HFFc6 (cell line): ENCODE measurements around the gene DPYSL5. TPM values are rescaled to one million over a fixed set of nuclear protein-coding genes. Genes with fewer than 3 reads are reported as not detected.

ENCODE experiments used
- DNase-seq: peaks from one replicate; pipeline ENCODE4 v3.0.0-alpha.2; 2018
- H3K27ac Mint-ChIP-seq: 2 replicates; pipeline ENCODE4 v1.8.0; 2020; ENCODE audit warnings: mild to moderate bottlenecking, mixed read lengths
- H3K27me3 Mint-ChIP-seq: 2 replicates; pipeline ENCODE4 v1.8.0; 2021; ENCODE audit warnings: mild to moderate bottlenecking, moderate library complexity, mixed read lengths; ENCODE audit not compliant: insufficient read depth
- H3K36me3 Mint-ChIP-seq: 2 replicates; pipeline ENCODE4 v1.8.0; 2021; ENCODE audit warnings: low read depth, mixed read lengths
- H3K4me1 Mint-ChIP-seq: 2 replicates; pipeline ENCODE4 v1.8.0; 2020; ENCODE audit warnings: low read depth, mixed read lengths
- H3K4me3 Mint-ChIP-seq: 2 replicates; pipeline ENCODE4 v1.8.0; 2020; ENCODE audit warnings: mild to moderate bottlenecking, moderate library complexity, mixed read lengths
- H3K9me3 Mint-ChIP-seq: 2 replicates; pipeline ENCODE4 v1.8.0; 2020; ENCODE audit warnings: mild to moderate bottlenecking, mixed read lengths
- CTCF ChIP-seq: fragments of 200-600 bp; sonication (generic); IDR thresholded peaks from 2 replicates; pipeline ENCODE4 v1.5.0; 2021; ENCODE audit warnings: antibody characterized with exemption, mild to moderate bottlenecking
- total RNA-seq, 6 experiments: library from RNA; stranded (reverse); fragmentation: NEBNext Ultra II Directional; extraction: Animal tissue kit (Norgen Biotek cat#: 25700); gene quantifications; 2 replicates in 1 of 6; 3 replicates in 5 of 6; pipeline ENCODE4 v1.2.3, GENCODE V29; 2021

The DPYSL5 gene
- total RNA-seq, 6 experiments from 2014 or later: not detected

DNA sequence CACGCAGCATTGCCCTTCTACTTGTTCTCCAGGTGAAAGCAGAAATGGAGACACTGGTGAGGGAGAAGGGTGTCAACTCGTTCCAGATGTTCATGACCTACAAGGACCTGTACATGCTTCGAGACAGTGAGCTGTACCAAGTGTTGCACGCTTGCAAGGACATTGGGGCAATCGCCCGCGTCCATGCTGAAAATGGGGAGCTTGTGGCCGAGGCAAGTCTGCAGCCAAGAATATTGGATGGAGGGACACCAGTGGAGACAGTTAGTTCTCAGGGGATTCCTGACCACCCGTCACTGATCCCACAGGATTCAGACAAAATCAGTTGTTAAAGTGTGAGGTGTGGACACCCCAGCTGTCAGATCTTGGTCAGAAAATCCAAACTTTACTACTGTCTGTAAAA is 79.3 kb downstream of the DPYSL5 start:
- DNase-seq: no peak
- Mint-ChIP-seq H3K27ac (no peak overlapping the region), H3K27me3 (peaks cover 54% of the 10 kb centered on the region), H3K36me3 (no peaks in the 10 kb centered on the region), H3K4me3 (no peak overlapping the region), H3K4me1 (peaks cover 8% of the 10 kb centered on the region; the same call in 1 of the 2 replicates), H3K9me3 (no peaks in the 10 kb centered on the region)
- TF ChIP-seq CTCF: no peak

DNA sequence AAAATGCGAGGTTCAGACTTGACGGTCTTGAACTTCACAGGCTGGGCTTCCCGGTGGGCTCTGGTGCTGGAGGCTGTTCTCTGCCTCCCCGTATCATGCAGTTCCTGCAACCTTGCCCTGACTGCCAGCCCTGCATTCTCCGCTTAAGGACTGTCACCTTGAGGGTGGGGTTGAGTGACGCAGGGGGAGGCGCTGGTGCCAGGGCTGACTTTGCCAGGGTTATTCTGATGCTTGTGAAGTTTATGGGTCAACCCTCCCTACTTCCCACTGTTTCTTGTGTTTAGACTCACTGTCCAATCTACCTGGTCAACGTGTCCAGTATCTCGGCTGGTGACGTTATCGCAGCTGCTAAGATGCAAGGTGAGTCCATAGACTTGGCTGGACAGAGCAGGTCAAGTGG is 85.0 kb downstream of the DPYSL5 start:
- H3K27me3 Mint-ChIP-seq: peaks cover 49% of the 10 kb centered on the region
- H3K4me3 Mint-ChIP-seq: no peak overlapping the region
- no peak overlapping the region for H3K27ac Mint-ChIP-seq
- H3K9me3 Mint-ChIP-seq: no peaks in the 10 kb centered on the region
- no peaks in the 10 kb centered on the region for H3K4me1 Mint-ChIP-seq
- H3K36me3 Mint-ChIP-seq: no peaks in the 10 kb centered on the region
- no peak for DNase-seq
- no peak for TF ChIP-seq CTCF

DNA sequence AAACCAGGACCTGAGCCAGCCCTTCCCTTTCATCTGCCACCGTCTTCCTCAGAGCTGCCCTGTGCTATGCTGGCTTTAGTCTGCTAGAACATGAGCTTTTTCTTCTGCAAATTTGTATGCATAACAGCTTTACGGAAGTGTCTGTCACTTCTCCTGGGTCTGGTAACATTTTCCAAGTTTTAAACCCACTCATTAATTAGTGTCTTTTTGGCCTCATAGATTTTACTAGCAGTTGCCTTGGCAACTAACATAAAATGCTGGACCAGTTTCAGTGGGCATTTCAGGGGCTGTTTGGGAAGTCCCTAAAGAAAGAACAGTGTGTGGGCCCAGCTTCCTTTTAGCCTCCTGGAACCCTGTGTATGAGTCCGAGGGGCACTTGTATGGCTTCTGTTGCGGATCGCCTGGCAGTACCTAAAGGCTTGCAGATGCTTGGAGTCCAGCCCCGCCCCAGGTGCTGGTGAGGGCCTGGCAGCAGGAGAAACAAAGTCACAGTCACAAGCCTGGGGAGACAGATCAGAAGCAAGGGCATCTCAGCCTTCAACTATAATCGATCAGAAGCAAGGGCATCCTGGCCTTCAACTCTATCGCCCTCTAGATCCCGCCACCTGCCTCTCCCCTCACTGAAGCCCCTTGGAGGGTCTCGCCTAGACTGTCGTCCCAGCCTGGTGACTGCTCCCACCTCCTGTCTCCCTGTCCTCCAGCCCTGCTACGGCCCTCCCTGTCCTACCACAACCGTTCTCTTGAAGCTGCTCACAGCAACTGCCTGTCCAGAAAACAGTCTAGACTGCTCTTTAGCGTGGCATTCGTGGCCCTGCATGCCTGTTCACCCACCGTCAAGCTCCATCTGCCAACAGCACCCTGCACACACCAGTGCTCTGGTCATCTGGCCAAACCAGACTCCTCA is 85.8 kb downstream of the DPYSL5 start:
- Mint-ChIP-seq H3K4me3 (no peak overlapping the region), H3K36me3 (no peaks in the 10 kb centered on the region), H3K4me1 (no peaks in the 10 kb centered on the region), H3K9me3 (no peaks in the 10 kb centered on the region), H3K27me3 (peaks cover 45% of the 10 kb centered on the region), H3K27ac (no peak overlapping the region)
- no peak for TF ChIP-seq CTCF
- DNase-seq: no peak

DNA sequence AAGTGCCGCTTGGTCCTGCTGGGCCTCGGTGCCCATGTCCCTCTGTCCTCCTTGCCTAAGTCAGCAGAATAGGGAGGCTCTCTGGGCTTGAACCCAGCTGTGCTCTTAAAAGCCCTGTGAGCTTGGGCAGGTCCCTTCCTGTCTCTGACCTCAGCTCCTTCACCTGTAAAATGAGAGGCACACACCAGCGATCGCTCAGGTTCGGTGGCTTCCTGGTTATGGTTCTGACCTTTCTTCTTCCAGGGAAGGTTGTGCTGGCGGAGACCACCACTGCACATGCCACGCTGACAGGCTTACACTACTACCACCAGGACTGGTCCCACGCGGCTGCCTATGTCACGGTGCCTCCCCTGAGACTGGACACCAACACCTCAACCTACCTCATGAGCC is 86.4 kb downstream of the DPYSL5 start:
- Mint-ChIP-seq H3K36me3 (no peaks in the 10 kb centered on the region), H3K27me3 (peaks cover 46% of the 10 kb centered on the region), H3K9me3 (no peaks in the 10 kb centered on the region), H3K27ac (no peak overlapping the region), H3K4me1 (no peaks in the 10 kb centered on the region), H3K4me3 (no peak overlapping the region)
- no peak for DNase-seq
- no peak for TF ChIP-seq CTCF

DNA sequence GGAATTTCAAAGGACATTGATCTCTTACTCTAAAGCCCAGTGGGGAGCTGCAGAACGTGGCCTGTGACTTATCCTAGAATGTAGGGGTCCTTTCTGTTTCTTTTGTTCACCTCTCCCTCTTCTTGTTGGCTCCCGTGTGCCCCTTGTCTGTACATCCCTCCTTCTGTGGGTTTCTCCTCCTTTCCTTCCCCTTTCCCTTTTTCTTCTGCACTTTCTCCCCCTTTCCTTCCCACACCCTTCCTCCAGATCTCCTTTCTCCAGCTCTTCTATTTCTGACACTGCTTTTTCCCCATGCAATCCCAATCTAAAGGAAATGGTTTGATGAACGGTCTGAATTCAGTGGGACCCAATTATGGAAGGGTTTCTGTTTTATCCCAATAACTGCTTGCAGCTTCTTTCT is 87.1 kb downstream of the DPYSL5 start:
- TF ChIP-seq CTCF: no peak
- Mint-ChIP-seq H3K27me3 (peaks cover 46% of the 10 kb centered on the region), H3K4me1 (no peaks in the 10 kb centered on the region), H3K27ac (no peak overlapping the region), H3K4me3 (no peak overlapping the region), H3K36me3 (no peaks in the 10 kb centered on the region), H3K9me3 (no peaks in the 10 kb centered on the region)
- DNase-seq: no peak
